HPDE6-E6E7 (cell line): ENCODE results near the gene OPN1SW.

Experiments used
- DNase-seq: peaks from one replicate; pipeline ENCODE4 v3.0.0; 2011; ENCODE audit warnings: missing footprints; ENCODE audit errors: extremely low spot score

Gene OPN1SW

GRCh38 chr7:128757203-128757602 lies 18.4 kb downstream of the OPN1SW start:
- no peak for DNase-seq

GRCh38 chr7:128755819-128756476 lies 19.6 kb downstream of the OPN1SW start:
- DNase-seq: no peak

GRCh38 chr7:128755075-128755818 lies 20.3 kb downstream of the OPN1SW start:
- DNase-seq: no peak

GRCh38 chr7:128752251-128752650 lies 23.3 kb downstream of the OPN1SW start:
- no peak for DNase-seq

- no peak for DNase-seq
Measured at GRCh38 chr7:128747327-128748079, 28.1 kb downstream of the OPN1SW start.

GRCh38 chr7:128745706-128746105 lies 29.9 kb downstream of the OPN1SW start:
- DNase-seq: no peak

- DNase-seq: no peak
Measured at GRCh38 chr7:128744366-128744905, 31.2 kb downstream of the OPN1SW start.

- no peak for DNase-seq
Measured at GRCh38 chr7:128743112-128743772, 32.4 kb downstream of the OPN1SW start.

- no peak for DNase-seq
Measured at GRCh38 chr7:128742206-128742605, 33.4 kb downstream of the OPN1SW start.

GRCh38 chr7:128741491-128741890 lies 34.1 kb downstream of the OPN1SW start:
- no peak for DNase-seq

- DNase-seq: no peak
Measured at GRCh38 chr7:128740996-128741395, 34.6 kb downstream of the OPN1SW start.

GRCh38 chr7:128739990-128740682 lies 35.5 kb downstream of the OPN1SW start:
- no peak for DNase-seq

- peak; percentile 99 for DNase-seq
Measured at GRCh38 chr7:128739048-128739962, 36.3 kb downstream of the OPN1SW start, which contains the start of gene CALU. Gene CALU (plus strand): TSS chr7:128739359. CDS start chr7:128748584, 9,225 bp downstream.

GRCh38 chr7:128738570-128739047 lies 37.0 kb downstream of the OPN1SW start:
- no peak for DNase-seq

GRCh38 chr7:128737867-128738385 lies 37.7 kb downstream of the OPN1SW start:
- peak; percentile 62 for DNase-seq

- no peak for DNase-seq
Measured at GRCh38 chr7:128737441-128737840, 38.2 kb downstream of the OPN1SW start.

GRCh38 chr7:128735436-128735835 lies 40.2 kb downstream of the OPN1SW start:
- no peak for DNase-seq

- DNase-seq: no peak
Measured at GRCh38 chr7:128734890-128735289, 40.7 kb downstream of the OPN1SW start.

GRCh38 chr7:128733278-128733645 lies 42.3 kb downstream of the OPN1SW start:
- no peak for DNase-seq
